HepG2 (cell line): ENCODE results near the gene COMT. TPM values are rescaled to one million over a fixed set of nuclear protein-coding genes. Genes with fewer than 3 reads are reported as not detected.

Source experiments
- AGO2 ChIP-seq: fragments of 200-400 bp; formaldehyde crosslinking; optimal IDR thresholded peaks from 2 replicates; pipeline ENCODE3; 2017; ENCODE audit warnings: mild to moderate bottlenecking, low read depth, low read length, moderate library complexity
- ETV5 ChIP-seq: IDR thresholded peaks from 2 replicates; pipeline ENCODE4 v1.6.1; 2018; ENCODE audit warnings: missing biosample characterization, missing genetic modification reagents, inconsistent platforms, borderline replicate concordance
- FOXA1 ChIP-seq, 2 experiments: fragments of 450-650 bp in 1 of 2; sonication (generic) in 1 of 2; formaldehyde crosslinking in 1 of 2; IDR thresholded peaks; 2 replicates each; pipeline versions ENCODE4 v1.4.0 to v1.6.1; 2016 to 2020; ENCODE audit warnings: missing genetic modification reagents in 1 of 2
- MAFF ChIP-seq: IDR thresholded peaks from 2 replicates; pipeline ENCODE4 v1.6.1; 2011; ENCODE audit warnings: low read depth, low read length, improper control_type of control experiment
- NFE2L1 ChIP-seq: sonication (generic); formaldehyde crosslinking; IDR thresholded peaks from 2 replicates; pipeline ENCODE4 v1.4.0; 2020; ENCODE audit warnings: missing genetic modification reagents, mild to moderate bottlenecking, borderline replicate concordance
- NONO ChIP-seq, 2 experiments: fragments of 450-650 bp in 1 of 2; sonication (generic) in 1 of 2; formaldehyde crosslinking in 1 of 2; IDR thresholded peaks in 1 of 2; conservative IDR thresholded peaks in 1 of 2; 2 replicates each; pipeline versions ENCODE4 v1.6.1 to v1.8.0; 2017 to 2022; ENCODE audit warnings: mild to moderate bottlenecking in 1 of 2, missing genetic modification reagents in 1 of 2, moderate library complexity in 1 of 2
- RARA ChIP-seq: IDR thresholded peaks from 2 replicates; pipeline ENCODE4 v1.6.1; 2016; ENCODE audit warnings: missing genetic modification reagents, missing compliant biosample characterization
- RCOR2 ChIP-seq: IDR thresholded peaks from 2 replicates; pipeline ENCODE4 v1.6.1; 2016; ENCODE audit warnings: missing biosample characterization, missing genetic modification reagents
- ZBTB20 ChIP-seq: sonication (generic); formaldehyde crosslinking; IDR thresholded peaks from 2 replicates; pipeline ENCODE4 v1.8.1; 2023; ENCODE audit warnings: missing genetic modification reagents, low read depth, mild to moderate bottlenecking, borderline replicate concordance
- ZFP36L1 ChIP-seq: sonication (generic); formaldehyde crosslinking; IDR thresholded peaks from 2 replicates; pipeline ENCODE4 v1.8.0; 2022; ENCODE audit warnings: mild to moderate bottlenecking, missing genetic modification reagents, moderate library complexity
- polyA plus RNA-seq, 8 experiments: library from polyadenylated mRNA; depleted of rRNA in 3 of 8; stranded (reverse) in 7 of 8; unstranded in 1 of 8; fragments of >200 nt; fragmentation: Illumina TruSeq in 4 of 8; extraction: Trizol in 4 of 8; gene quantifications; 2 replicates each; pipeline versions ENCODE4 v1.2.1 to v1.2.3, GENCODE V29; 2011 to 2016; ENCODE audit warnings: low read depth in 4 of 8, missing spikeins in 1 of 8, mixed read lengths in 1 of 8; ENCODE audit not compliant: insufficient read depth in 1 of 8
- total RNA-seq, 5 experiments: library from RNA; depleted of rRNA; stranded (reverse); fragments of >200 nt; fragmentation: Illumina TruSeq; extraction: Trizol; gene quantifications; 2 replicates each; pipeline ENCODE4 v1.2.3, GENCODE V29; 2016; ENCODE audit warnings: low read depth in 1 of 5
- TF ChIP-seq, protein P1 (sequence below): IDR thresholded peaks from 2 replicates; pipeline ENCODE4 v1.6.1; 2016
- TF ChIP-seq, protein P2 (sequence below): sonication (generic); formaldehyde crosslinking; IDR thresholded peaks from 2 replicates; pipeline ENCODE4 v1.4.0; 2020; ENCODE audit warnings: missing genetic modification reagents
- TF ChIP-seq, protein P3 (sequence below): sonication (generic); formaldehyde crosslinking; IDR thresholded peaks from 2 replicates; pipeline ENCODE4 v1.5.0; 2020; ENCODE audit warnings: mild to moderate bottlenecking, missing genetic modification reagents, moderate library complexity
- TF ChIP-seq, protein P4 (sequence below): sonication (generic); formaldehyde crosslinking; IDR thresholded peaks from 2 replicates; pipeline ENCODE4 v1.4.0; 2020; ENCODE audit warnings: mild to moderate bottlenecking, missing genetic modification reagents, borderline replicate concordance

The COMT gene
- total and polyA plus RNA-seq, 2 of the 13 experiments (the other 11 are each of a cell fraction or from before 2014, with no cell fraction given): 156 to 162 TPM

DNA sequence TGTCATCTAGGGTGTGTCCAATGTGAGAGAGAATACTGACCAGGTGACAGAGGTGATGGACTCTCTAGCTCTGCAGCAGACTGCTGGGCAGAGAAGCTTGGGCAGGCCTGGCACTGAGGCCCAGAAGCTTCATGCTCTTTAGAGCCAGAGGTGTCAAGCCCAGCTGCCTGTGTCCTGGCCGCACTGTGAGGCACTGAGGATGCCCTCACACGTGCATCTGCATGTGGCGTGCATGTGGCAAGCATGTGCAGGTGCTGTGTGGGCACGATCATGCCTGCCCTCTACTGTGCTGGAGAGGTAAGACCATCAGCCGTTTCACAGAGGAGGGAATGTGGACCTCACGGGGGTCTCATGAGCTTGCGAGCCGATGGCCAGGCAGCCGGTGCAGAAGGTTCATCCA is 15.9 kb downstream of the COMT start (continued):
- TF ChIP-seq, protein P1, sequence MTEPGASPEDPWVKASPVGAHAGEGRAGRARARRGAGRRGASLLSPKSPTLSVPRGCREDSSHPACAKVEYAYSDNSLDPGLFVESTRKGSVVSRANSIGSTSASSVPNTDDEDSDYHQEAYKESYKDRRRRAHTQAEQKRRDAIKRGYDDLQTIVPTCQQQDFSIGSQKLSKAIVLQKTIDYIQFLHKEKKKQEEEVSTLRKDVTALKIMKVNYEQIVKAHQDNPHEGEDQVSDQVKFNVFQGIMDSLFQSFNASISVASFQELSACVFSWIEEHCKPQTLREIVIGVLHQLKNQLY (CRISPR knock-in tag): peak; percentile 75; the same call in 1 of the 2 replicates
- TF ChIP-seq, protein P2, sequence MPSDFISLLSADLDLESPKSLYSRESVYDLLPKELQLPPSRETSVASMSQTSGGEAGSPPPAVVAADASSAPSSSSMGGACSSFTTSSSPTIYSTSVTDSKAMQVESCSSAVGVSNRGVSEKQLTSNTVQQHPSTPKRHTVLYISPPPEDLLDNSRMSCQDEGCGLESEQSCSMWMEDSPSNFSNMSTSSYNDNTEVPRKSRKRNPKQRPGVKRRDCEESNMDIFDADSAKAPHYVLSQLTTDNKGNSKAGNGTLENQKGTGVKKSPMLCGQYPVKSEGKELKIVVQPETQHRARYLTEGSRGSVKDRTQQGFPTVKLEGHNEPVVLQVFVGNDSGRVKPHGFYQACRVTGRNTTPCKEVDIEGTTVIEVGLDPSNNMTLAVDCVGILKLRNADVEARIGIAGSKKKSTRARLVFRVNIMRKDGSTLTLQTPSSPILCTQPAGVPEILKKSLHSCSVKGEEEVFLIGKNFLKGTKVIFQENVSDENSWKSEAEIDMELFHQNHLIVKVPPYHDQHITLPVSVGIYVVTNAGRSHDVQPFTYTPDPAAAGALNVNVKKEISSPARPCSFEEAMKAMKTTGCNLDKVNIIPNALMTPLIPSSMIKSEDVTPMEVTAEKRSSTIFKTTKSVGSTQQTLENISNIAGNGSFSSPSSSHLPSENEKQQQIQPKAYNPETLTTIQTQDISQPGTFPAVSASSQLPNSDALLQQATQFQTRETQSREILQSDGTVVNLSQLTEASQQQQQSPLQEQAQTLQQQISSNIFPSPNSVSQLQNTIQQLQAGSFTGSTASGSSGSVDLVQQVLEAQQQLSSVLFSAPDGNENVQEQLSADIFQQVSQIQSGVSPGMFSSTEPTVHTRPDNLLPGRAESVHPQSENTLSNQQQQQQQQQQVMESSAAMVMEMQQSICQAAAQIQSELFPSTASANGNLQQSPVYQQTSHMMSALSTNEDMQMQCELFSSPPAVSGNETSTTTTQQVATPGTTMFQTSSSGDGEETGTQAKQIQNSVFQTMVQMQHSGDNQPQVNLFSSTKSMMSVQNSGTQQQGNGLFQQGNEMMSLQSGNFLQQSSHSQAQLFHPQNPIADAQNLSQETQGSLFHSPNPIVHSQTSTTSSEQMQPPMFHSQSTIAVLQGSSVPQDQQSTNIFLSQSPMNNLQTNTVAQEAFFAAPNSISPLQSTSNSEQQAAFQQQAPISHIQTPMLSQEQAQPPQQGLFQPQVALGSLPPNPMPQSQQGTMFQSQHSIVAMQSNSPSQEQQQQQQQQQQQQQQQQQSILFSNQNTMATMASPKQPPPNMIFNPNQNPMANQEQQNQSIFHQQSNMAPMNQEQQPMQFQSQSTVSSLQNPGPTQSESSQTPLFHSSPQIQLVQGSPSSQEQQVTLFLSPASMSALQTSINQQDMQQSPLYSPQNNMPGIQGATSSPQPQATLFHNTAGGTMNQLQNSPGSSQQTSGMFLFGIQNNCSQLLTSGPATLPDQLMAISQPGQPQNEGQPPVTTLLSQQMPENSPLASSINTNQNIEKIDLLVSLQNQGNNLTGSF (CRISPR knock-in tag): peak; percentile 47; the same call in 1 of the 2 replicates
- 0 out of 2 replicates have a peak, but pooled peaks have one; percentile 37 for TF ChIP-seq NFE2L1
- TF ChIP-seq RCOR2 (CRISPR knock-in tag): no peak
- TF ChIP-seq MAFF: no peak
- no peak for TF ChIP-seq AGO2
- peak; percentile 9; the same call in 1 of the 2 replicates for TF ChIP-seq RARA (CRISPR knock-in tag)
- no peak for TF ChIP-seq NONO (IDR thresholded peaks at IDR 0.05)
- no peak for TF ChIP-seq NONO (CRISPR knock-in tag; conservative IDR thresholded peaks at IDR 0.05)
- TF ChIP-seq ZBTB20 (CRISPR knock-in tag): 0 out of 2 replicates have a peak, but pooled peaks have one; percentile 34
- no peak for TF ChIP-seq ZFP36L1 (CRISPR knock-in tag)
- TF ChIP-seq FOXA1 (IDR thresholded peaks at IDR 0.05): no peak
- TF ChIP-seq FOXA1 (CRISPR knock-in tag; IDR thresholded peaks at IDR 0.05): peak; percentile 28; the same call in 1 of the 2 replicates
- TF ChIP-seq, protein P3, sequence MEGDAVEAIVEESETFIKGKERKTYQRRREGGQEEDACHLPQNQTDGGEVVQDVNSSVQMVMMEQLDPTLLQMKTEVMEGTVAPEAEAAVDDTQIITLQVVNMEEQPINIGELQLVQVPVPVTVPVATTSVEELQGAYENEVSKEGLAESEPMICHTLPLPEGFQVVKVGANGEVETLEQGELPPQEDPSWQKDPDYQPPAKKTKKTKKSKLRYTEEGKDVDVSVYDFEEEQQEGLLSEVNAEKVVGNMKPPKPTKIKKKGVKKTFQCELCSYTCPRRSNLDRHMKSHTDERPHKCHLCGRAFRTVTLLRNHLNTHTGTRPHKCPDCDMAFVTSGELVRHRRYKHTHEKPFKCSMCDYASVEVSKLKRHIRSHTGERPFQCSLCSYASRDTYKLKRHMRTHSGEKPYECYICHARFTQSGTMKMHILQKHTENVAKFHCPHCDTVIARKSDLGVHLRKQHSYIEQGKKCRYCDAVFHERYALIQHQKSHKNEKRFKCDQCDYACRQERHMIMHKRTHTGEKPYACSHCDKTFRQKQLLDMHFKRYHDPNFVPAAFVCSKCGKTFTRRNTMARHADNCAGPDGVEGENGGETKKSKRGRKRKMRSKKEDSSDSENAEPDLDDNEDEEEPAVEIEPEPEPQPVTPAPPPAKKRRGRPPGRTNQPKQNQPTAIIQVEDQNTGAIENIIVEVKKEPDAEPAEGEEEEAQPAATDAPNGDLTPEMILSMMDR (CRISPR knock-in tag): peak; percentile 52; the same call in 1 of the 2 replicates
- 0 out of 2 replicates have a peak, but pooled peaks have one; percentile 22 for TF ChIP-seq ETV5 (CRISPR knock-in tag)
- TF ChIP-seq, protein P4, sequence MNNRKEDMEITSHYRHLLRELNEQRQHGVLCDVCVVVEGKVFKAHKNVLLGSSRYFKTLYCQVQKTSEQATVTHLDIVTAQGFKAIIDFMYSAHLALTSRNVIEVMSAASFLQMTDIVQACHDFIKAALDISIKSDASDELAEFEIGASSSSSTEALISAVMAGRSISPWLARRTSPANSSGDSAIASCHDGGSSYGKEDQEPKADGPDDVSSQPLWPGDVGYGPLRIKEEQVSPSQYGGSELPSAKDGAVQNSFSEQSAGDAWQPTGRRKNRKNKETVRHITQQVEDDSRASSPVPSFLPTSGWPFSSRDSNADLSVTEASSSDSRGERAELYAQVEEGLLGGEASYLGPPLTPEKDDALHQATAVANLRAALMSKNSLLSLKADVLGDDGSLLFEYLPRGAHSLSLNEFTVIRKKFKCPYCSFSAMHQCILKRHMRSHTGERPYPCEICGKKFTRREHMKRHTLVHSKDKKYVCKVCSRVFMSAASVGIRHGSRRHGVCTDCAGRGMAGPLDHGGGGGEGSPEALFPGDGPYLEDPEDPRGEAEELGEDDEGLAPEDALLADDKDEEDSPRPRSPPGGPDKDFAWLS (CRISPR knock-in tag): no peak
